Naive thymus-derived CD4-positive, alpha-beta T cell (primary cell): ENCODE data around the gene PLD1. TPM values are rescaled to one million over a fixed set of nuclear protein-coding genes. Genes with fewer than 3 reads are reported as not detected.
"Not testable (repeated sequence)": the region's sequence is repeated elsewhere in the genome, so short reads cannot be mapped to it uniquely, and the experiment has no call there.

Experiments used
- ATAC-seq: fragments of 150-1000 bp; cut with Tn5 transposase; 2 replicates; pipeline ENCODE4 v1.10.0; 2021; ENCODE audit warnings: mild to moderate bottlenecking, moderate library complexity
- CTCF ChIA-PET: fragments of 350-600 bp; sonication (Branson Sonifier 250); formaldehyde crosslinking; loops from one replicate; lab custom pipeline; 2021; ENCODE audit warnings: antibody characterized with exemption; lab: Charles Lee
- POLR2A ChIA-PET: fragments of 350-600 bp; sonication (Branson Sonifier 250); formaldehyde crosslinking; loops from one replicate; lab custom pipeline; 2021; ENCODE audit warnings: antibody characterized with exemption, inconsistent platforms; lab: Charles Lee
- DNase-seq, 9 donors: peaks; one replicate each; pipeline versions ENCODE4 v3.0.0 to v3.0.0-alpha.2; 2020 to 2022; ENCODE audit warnings: mixed read lengths in 1 of 9
- H3K27ac ChIP-seq: one replicate; pipeline ENCODE4 v1.7.0; 2013; ENCODE audit warnings: mild to moderate bottlenecking, low read depth, low read length, moderate library complexity
- H3K27me3 ChIP-seq, 2 donors: one replicate each; pipeline ENCODE4 v1.7.0; 2013; ENCODE audit warnings: low read length in 2 of 2, mild to moderate bottlenecking in 2 of 2, moderate library complexity in 2 of 2; ENCODE audit not compliant: control insufficient read depth in 2 of 2, insufficient read depth in 2 of 2
- H3K36me3 ChIP-seq, 3 experiments: 1 replicate in 2 of 3; 2 replicates in 1 of 3; pipeline ENCODE4 v1.7.0; 2013; ENCODE audit warnings: low read length in 3 of 3, mild to moderate bottlenecking in 3 of 3, moderate library complexity in 1 of 3; ENCODE audit not compliant: insufficient read depth in 3 of 3, control insufficient read depth in 2 of 3
- H3K4me1 ChIP-seq, 2 donors: one replicate each; pipeline ENCODE4 v1.7.0; 2013; ENCODE audit warnings: low read length in 2 of 2, mild to moderate bottlenecking in 2 of 2, moderate library complexity in 1 of 2; ENCODE audit not compliant: control insufficient read depth in 2 of 2, insufficient read depth in 2 of 2
- H3K4me3 ChIP-seq: 2 replicates; pipeline ENCODE4 v1.7.0; 2013; ENCODE audit warnings: mild to moderate bottlenecking, low read length
- H3K9me3 ChIP-seq, 3 experiments: 1 replicate in 2 of 3; 2 replicates in 1 of 3; pipeline ENCODE4 v1.7.0; 2013; ENCODE audit warnings: low read length in 3 of 3; ENCODE audit not compliant: control insufficient read depth in 2 of 3
- H3K27ac Mint-ChIP-seq, 9 donors: one replicate each; pipeline ENCODE4 v1.8.0; 2020 to 2022; ENCODE audit warnings: mixed read lengths in 9 of 9, mild to moderate bottlenecking in 8 of 9, moderate library complexity in 5 of 9, inconsistent platforms in 2 of 9
- H3K27me3 Mint-ChIP-seq, 5 donors: one replicate each; pipeline ENCODE4 v1.8.0; 2021 to 2022; ENCODE audit warnings: mixed read lengths in 5 of 5, mild to moderate bottlenecking in 1 of 5
- H3K36me3 Mint-ChIP-seq, 5 donors: one replicate each; pipeline ENCODE4 v1.8.0; 2020 to 2022; ENCODE audit warnings: mixed read lengths in 5 of 5, mild to moderate bottlenecking in 3 of 5, inconsistent platforms in 1 of 5
- H3K4me1 Mint-ChIP-seq, 7 donors: one replicate each; pipeline ENCODE4 v1.8.0; 2020 to 2022; ENCODE audit warnings: mixed read lengths in 7 of 7, mild to moderate bottlenecking in 3 of 7, inconsistent platforms in 1 of 7
- H3K4me3 Mint-ChIP-seq, 10 donors: one replicate each; pipeline ENCODE4 v1.8.0; 2020 to 2022; ENCODE audit warnings: mild to moderate bottlenecking in 10 of 10, mixed read lengths in 10 of 10, moderate library complexity in 6 of 10, inconsistent platforms in 2 of 10
- H3K9me3 Mint-ChIP-seq, 11 donors: one replicate each; pipeline ENCODE4 v1.8.0; 2020 to 2022; ENCODE audit warnings: mixed read lengths in 11 of 11, mild to moderate bottlenecking in 4 of 11, inconsistent platforms in 1 of 11, moderate library complexity in 1 of 11
- intact Hi-C, 2 donors: fragments of 100-400 bp; cut with micrococcal nuclease; formaldehyde crosslinking; loops; one replicate each; pipeline ENCODE4 v1.15.1; 2023
- polyA plus RNA-seq, 2 donors: library from polyadenylated mRNA; unstranded; fragments of 300-500 nt; fragmentation: Illumina TruSeq; gene quantifications; one replicate each; pipeline ENCODE4 v1.2.3, GENCODE V29; 2021
- total RNA-seq, 6 experiments: library from RNA in 5 of 6; stranded (reverse) in 5 of 6; gene quantifications; 1 replicate in 5 of 6; 2 replicates in 1 of 6; pipeline ENCODE4 v1.2.3 and lab custom pipeline; 2021 to 2026

PLD1 gene
- total and polyA plus RNA-seq, 7 experiments from 2014 or later: 0.36 to 12.9 (median 1.4) TPM; not detected in 2

DNA sequence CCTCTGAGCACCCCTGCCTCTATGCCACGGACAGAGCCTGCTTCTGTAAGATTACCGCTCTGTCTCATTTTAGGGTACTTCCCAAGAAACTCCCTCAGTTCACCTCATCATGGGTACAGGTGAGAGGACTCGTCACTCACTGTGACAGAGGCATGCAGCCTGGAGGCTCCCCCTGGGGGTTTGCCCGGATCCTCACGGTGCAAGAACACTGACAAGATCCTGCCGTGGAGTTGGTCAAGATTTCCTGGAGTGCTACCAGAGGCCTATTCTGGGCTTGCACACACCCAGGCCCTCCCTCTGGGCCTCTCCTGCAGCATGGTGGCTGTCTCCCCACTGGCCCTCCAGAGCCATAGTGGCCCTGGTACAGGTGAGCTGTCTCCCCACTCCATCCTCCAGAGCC is 247.0 kb downstream of the PLD1 start:
- Histone ChIP-seq H3K27me3 (no peaks in the 10 kb centered on the region), H3K9me3 (no peaks in the 10 kb centered on the region), H3K27ac (no peak overlapping the region), H3K4me3 (no peak overlapping the region), H3K4me1 (peaks cover 0 to 4% of the 10 kb centered on the region in 2 donors), H3K36me3 (no peaks in the 10 kb centered on the region)
- H3K27ac Mint-ChIP-seq: peak overlapping the region in 1 of 9 donors; percentile 41
- no peak for ATAC-seq
- H3K36me3 Mint-ChIP-seq: peaks cover 0 to 13% (median 0%) of the 10 kb centered on the region in 5 donors
- no peak overlapping the region for H3K4me3 Mint-ChIP-seq
- no peak for DNase-seq
- peaks cover 5 to 61% (median 10%) of the 10 kb centered on the region in 7 donors for H3K4me1 Mint-ChIP-seq
- H3K27me3 Mint-ChIP-seq: peaks cover 0 to 5% (median 0%) of the 10 kb centered on the region in 5 donors
- intact Hi-C loops: loop anchor here (5.0 to 10.0 kb wide), 3 partner anchors 236 to 1148 kb away; partner anchors contain the start of gene CLDN11 (in 1 of the 2)
- CTCF ChIA-PET: interaction anchor here (0.6 to 0.9 kb wide), 2 partner anchors 375 to 378 kb away, joined by 3 to 8 read pairs; no protein-coding TSS in a partner anchor
- POLR2A ChIA-PET: no interaction called here
- H3K9me3 Mint-ChIP-seq: no peaks in the 10 kb centered on the region

DNA sequence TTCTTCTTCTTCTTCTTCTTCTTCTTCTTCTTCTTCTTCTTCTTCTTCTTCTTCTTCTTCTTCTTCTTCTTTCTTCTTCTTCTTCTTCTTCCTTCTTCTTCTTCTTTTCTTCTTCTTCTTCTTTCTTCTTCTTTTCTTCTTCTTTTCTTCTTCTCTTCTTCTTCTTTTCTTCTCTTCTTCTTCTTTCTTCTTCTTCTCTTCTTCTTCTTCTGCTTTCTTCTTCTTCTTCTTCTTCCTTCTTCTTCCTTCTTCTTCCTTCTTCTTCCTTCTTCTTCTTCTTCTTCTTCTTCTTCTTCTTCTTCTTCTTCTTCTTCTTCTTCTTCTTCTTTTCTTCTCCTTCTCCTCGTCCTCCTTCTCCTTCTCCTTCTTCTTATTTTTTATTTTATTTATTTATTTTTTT is 247.8 kb downstream of the PLD1 start:
- H3K9me3 ChIP-seq, DNase-seq, H3K27me3 ChIP-seq, H3K9me3 Mint-ChIP-seq, ATAC-seq, H3K36me3 ChIP-seq, POLR2A ChIA-PET, H3K27me3 Mint-ChIP-seq, H3K4me3 ChIP-seq, H3K27ac ChIP-seq, H3K4me1 ChIP-seq: not testable (repeated sequence)
- Mint-ChIP-seq H3K4me3 (peak overlapping the region in 2 of 10 donors; percentile 21 to 83), H3K4me1 (peaks cover 8 to 67% (median 15%) of the 10 kb centered on the region in 7 donors), H3K27ac (peak overlapping the region in 5 of 9 donors; percentile 29 to 97 (median 67)), H3K36me3 (peaks cover 0 to 13% (median 0%) of the 10 kb centered on the region in 5 donors)
- intact Hi-C loops: loop anchor here (1.0 to 10.0 kb wide), 5 partner anchors 68 to 1148 kb away; partner anchors contain the start of genes CLDN11 (in 1 of the 2) and TNIK (in 1 of the 2)
- CTCF ChIA-PET: interaction anchor here (0.9 kb wide), 1 partner anchor 377 kb away, joined by 8 read pairs; no protein-coding TSS in a partner anchor

DNA sequence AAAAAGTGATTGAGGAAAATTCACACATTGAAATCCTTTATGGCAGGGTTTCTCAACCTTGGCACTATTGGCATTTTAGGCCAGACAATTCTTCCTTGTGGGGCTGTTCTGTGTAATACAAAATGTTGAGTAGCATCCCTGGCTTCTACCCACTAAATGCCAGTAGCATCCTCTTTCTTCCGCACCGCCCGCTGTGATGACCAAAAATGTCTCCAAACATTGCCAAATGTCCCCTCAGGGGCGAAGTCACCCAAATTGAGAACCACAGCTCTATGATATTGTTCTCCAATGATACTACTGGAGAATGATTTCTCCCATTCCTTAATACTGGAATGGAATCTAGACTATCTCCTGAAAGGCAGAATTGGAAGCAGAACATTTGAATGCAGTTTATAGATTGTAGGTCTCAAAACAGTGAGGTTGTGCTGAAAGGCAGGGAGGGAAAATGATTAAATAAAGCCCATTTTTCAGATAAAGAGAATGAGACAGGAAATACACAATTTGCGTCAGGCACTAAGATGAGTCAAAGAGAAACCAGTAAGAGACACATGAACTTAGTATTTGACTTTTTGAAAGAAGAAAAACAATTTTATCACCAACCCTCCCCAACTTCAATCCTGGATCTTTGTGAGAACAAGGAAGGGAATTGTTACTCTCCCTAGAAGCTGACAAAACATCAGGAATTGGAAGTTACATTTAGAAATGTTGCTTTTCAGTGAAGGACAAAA is 248.5 kb downstream of the PLD1 start:
- H3K27ac ChIP-seq: no peak overlapping the region

DNA sequence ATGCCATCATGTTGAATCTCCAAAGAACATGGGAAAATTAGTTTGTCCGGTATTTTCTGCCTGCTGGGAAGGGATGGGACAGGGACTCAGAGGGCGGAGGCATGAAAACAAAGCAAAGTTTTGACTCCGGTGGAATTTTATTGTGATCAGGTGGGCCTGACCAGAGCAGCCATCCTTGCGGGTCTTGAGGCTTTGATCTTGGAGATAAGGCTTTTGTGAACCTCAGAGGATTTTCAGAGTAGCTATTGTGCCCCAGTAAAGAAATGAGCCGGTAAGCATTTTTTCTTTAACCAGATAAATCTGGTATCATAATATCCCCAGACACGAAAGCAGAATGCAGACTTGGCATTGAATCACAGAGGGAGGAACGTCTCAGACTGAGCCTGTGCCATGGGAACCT is 250.7 kb downstream of the PLD1 start:
- no peak for DNase-seq
- ChIA-PET POLR2A (no interaction called here), CTCF (interaction anchor here (0.6 kb wide), 1 partner anchor 11 kb away, joined by 3 read pairs; no protein-coding TSS in a partner anchor)
- Mint-ChIP-seq H3K36me3 (peaks cover 0 to 13% (median 0%) of the 10 kb centered on the region in 5 donors), H3K27me3 (no peaks in the 10 kb centered on the region), H3K4me1 (peaks cover 12 to 60% (median 19%) of the 10 kb centered on the region in 7 donors), H3K4me3 (no peak overlapping the region), H3K27ac (peak overlapping the region in 2 of 9 donors; percentile 28 to 46), H3K9me3 (no peaks in the 10 kb centered on the region)
- no peaks in the 10 kb centered on the region for H3K9me3 ChIP-seq
- peaks cover 4 to 5% of the 10 kb centered on the region in 2 donors for H3K4me1 ChIP-seq
- no peak overlapping the region for H3K27ac ChIP-seq
- no peak for ATAC-seq
- no peak overlapping the region for H3K4me3 ChIP-seq
- intact Hi-C loops: no loop called here
- no peaks in the 10 kb centered on the region for H3K27me3 ChIP-seq
- H3K36me3 ChIP-seq: no peaks in the 10 kb centered on the region

More for the DNA sequence above, 248.5 kb downstream of the PLD1 start:
- Histone ChIP-seq H3K4me1 (peaks cover 1 to 4% of the 10 kb centered on the region in 2 donors), H3K9me3 (no peaks in the 10 kb centered on the region), H3K36me3 (no peaks in the 10 kb centered on the region), H3K4me3 (no peak overlapping the region), H3K27me3 (no peaks in the 10 kb centered on the region)
- H3K4me1 Mint-ChIP-seq: peaks cover 8 to 69% (median 16%) of the 10 kb centered on the region in 7 donors
- H3K9me3 Mint-ChIP-seq: no peaks in the 10 kb centered on the region
- ChIA-PET POLR2A (no interaction called here), CTCF (no interaction called here)
- peak overlapping the region in 4 of 10 donors; percentile 8 to 83 (median 14) for H3K4me3 Mint-ChIP-seq
- intact Hi-C loops: loop anchor here (1.0 to 10.0 kb wide), 5 partner anchors 67 to 1147 kb away; partner anchors contain the start of genes CLDN11 (in 1 of the 2) and TNIK (in 1 of the 2)
- H3K36me3 Mint-ChIP-seq: peaks cover 0 to 13% (median 0%) of the 10 kb centered on the region in 5 donors
- no peaks in the 10 kb centered on the region for H3K27me3 Mint-ChIP-seq
- peak in 1 of 9 donors; percentile 4 for DNase-seq
- peak overlapping the region in 7 of 9 donors; percentile 29 to 97 (median 65) for H3K27ac Mint-ChIP-seq
- no peak for ATAC-seq

DNA sequence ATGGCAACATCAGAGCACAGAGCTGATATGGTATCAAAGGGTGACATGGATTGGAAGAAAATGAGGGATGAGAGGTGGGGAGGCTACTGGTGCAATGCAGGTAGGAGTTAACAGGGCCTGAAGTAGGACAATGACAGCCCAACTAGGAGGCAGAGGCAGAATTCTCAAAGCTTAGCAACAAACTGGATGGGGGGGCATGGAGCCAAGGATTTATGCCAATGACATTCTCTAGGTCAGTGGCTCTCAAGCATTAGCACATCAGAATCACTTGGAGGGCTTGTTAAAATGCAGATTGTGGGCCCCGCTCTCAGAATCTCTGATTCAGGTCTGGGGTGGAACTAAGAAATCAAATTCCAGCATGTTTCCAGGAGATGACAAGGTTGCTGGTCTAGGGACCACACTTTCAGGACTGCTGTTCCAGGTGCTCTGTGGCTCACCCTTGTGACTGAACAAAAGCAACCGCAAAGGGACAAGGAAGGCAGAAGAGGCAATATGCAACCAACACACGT is 252.0 kb downstream of the PLD1 start:
- Histone ChIP-seq H3K27ac (no peak overlapping the region), H3K4me3 (no peak overlapping the region), H3K9me3 (no peaks in the 10 kb centered on the region), H3K27me3 (no peaks in the 10 kb centered on the region), H3K36me3 (no peaks in the 10 kb centered on the region), H3K4me1 (peaks cover 4 to 5% of the 10 kb centered on the region in 2 donors)
- DNase-seq (no peak), ATAC-seq (no peak)
- Mint-ChIP-seq H3K36me3 (peaks cover 0 to 23% (median 0%) of the 10 kb centered on the region in 5 donors), H3K27me3 (no peaks in the 10 kb centered on the region), H3K4me3 (no peak overlapping the region), H3K27ac (peak overlapping the region in 2 of 9 donors; percentile 41 to 52), H3K4me1 (peaks cover 12 to 56% (median 19%) of the 10 kb centered on the region in 7 donors), H3K9me3 (peaks cover 0 to 7% (median 0%) of the 10 kb centered on the region in 11 donors)
- ChIA-PET CTCF (interaction anchor here (0.8 kb wide), 1 partner anchor 407 kb away, joined by 4 read pairs; no protein-coding TSS in a partner anchor), POLR2A (no interaction called here)
- intact Hi-C loops: no loop called here

DNA sequence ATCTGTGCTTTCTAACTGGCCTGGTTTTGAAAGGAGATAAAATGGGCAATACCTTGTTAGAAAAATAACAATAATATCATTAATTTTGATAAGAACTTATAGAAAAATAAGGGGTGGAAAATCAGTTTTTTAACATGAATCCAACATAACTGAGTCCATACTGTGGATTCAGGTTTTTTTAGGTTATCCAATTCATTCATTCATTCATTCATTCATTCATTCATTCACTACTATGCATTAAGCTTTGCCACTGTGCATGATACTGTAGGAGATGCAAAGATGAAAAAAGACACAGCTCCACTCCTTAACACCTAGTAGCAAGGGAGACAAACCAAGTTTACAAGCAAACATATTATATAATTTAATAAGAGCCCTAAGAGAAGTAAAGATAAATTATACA is 253.1 kb downstream of the PLD1 start:
- no peak for ATAC-seq
- Histone ChIP-seq H3K4me3 (no peak overlapping the region), H3K27me3 (no peaks in the 10 kb centered on the region), H3K9me3 (no peaks in the 10 kb centered on the region), H3K4me1 (peaks cover 2 to 5% of the 10 kb centered on the region in 2 donors), H3K36me3 (no peaks in the 10 kb centered on the region), H3K27ac (no peak overlapping the region)
- H3K9me3 Mint-ChIP-seq: peaks cover 0 to 7% (median 0%) of the 10 kb centered on the region in 11 donors
- intact Hi-C loops: no loop called here
- peaks cover 0 to 23% (median 0%) of the 10 kb centered on the region in 5 donors for H3K36me3 Mint-ChIP-seq
- H3K4me3 Mint-ChIP-seq: no peak overlapping the region
- DNase-seq: no peak
- no peaks in the 10 kb centered on the region for H3K27me3 Mint-ChIP-seq
- CTCF ChIA-PET: interaction anchor here (0.8 kb wide), 1 partner anchor 405 kb away, joined by 4 read pairs; no protein-coding TSS in a partner anchor
- POLR2A ChIA-PET: no interaction called here
- H3K27ac Mint-ChIP-seq: peak overlapping the region in 1 of 9 donors; percentile 57
- H3K4me1 Mint-ChIP-seq: peaks cover 7 to 47% (median 16%) of the 10 kb centered on the region in 7 donors
